Naive thymus-derived CD4-positive, alpha-beta T cell (primary cell): ENCODE data around the gene CCDC85A. TPM values are rescaled to one million over a fixed set of nuclear protein-coding genes. Genes with fewer than 3 reads are reported as not detected.

Source experiments
- ATAC-seq: fragments of 150-1000 bp; cut with Tn5 transposase; 2 replicates; pipeline ENCODE4 v1.10.0; 2021; ENCODE audit warnings: mild to moderate bottlenecking, moderate library complexity
- CTCF ChIA-PET: fragments of 350-600 bp; sonication (Branson Sonifier 250); formaldehyde crosslinking; loops from one replicate; lab custom pipeline; 2021; ENCODE audit warnings: antibody characterized with exemption; lab: Charles Lee
- POLR2A ChIA-PET: fragments of 350-600 bp; sonication (Branson Sonifier 250); formaldehyde crosslinking; loops from one replicate; lab custom pipeline; 2021; ENCODE audit warnings: antibody characterized with exemption, inconsistent platforms; lab: Charles Lee
- DNase-seq, 9 donors: peaks; one replicate each; pipeline versions ENCODE4 v3.0.0 to v3.0.0-alpha.2; 2020 to 2022; ENCODE audit warnings: mixed read lengths in 1 of 9
- H3K27ac ChIP-seq: one replicate; pipeline ENCODE4 v1.7.0; 2013; ENCODE audit warnings: mild to moderate bottlenecking, low read depth, low read length, moderate library complexity
- H3K27me3 ChIP-seq, 2 donors: one replicate each; pipeline ENCODE4 v1.7.0; 2013; ENCODE audit warnings: low read length in 2 of 2, mild to moderate bottlenecking in 2 of 2, moderate library complexity in 2 of 2; ENCODE audit not compliant: control insufficient read depth in 2 of 2, insufficient read depth in 2 of 2
- H3K36me3 ChIP-seq, 3 experiments: 1 replicate in 2 of 3; 2 replicates in 1 of 3; pipeline ENCODE4 v1.7.0; 2013; ENCODE audit warnings: low read length in 3 of 3, mild to moderate bottlenecking in 3 of 3, moderate library complexity in 1 of 3; ENCODE audit not compliant: insufficient read depth in 3 of 3, control insufficient read depth in 2 of 3
- H3K4me1 ChIP-seq, 2 donors: one replicate each; pipeline ENCODE4 v1.7.0; 2013; ENCODE audit warnings: low read length in 2 of 2, mild to moderate bottlenecking in 2 of 2, moderate library complexity in 1 of 2; ENCODE audit not compliant: control insufficient read depth in 2 of 2, insufficient read depth in 2 of 2
- H3K4me3 ChIP-seq: 2 replicates; pipeline ENCODE4 v1.7.0; 2013; ENCODE audit warnings: mild to moderate bottlenecking, low read length
- H3K9me3 ChIP-seq, 3 experiments: 1 replicate in 2 of 3; 2 replicates in 1 of 3; pipeline ENCODE4 v1.7.0; 2013; ENCODE audit warnings: low read length in 3 of 3; ENCODE audit not compliant: control insufficient read depth in 2 of 3
- H3K27ac Mint-ChIP-seq, 9 donors: one replicate each; pipeline ENCODE4 v1.8.0; 2020 to 2022; ENCODE audit warnings: mixed read lengths in 9 of 9, mild to moderate bottlenecking in 8 of 9, moderate library complexity in 5 of 9, inconsistent platforms in 2 of 9
- H3K27me3 Mint-ChIP-seq, 5 donors: one replicate each; pipeline ENCODE4 v1.8.0; 2021 to 2022; ENCODE audit warnings: mixed read lengths in 5 of 5, mild to moderate bottlenecking in 1 of 5
- H3K36me3 Mint-ChIP-seq, 5 donors: one replicate each; pipeline ENCODE4 v1.8.0; 2020 to 2022; ENCODE audit warnings: mixed read lengths in 5 of 5, mild to moderate bottlenecking in 3 of 5, inconsistent platforms in 1 of 5
- H3K4me1 Mint-ChIP-seq, 7 donors: one replicate each; pipeline ENCODE4 v1.8.0; 2020 to 2022; ENCODE audit warnings: mixed read lengths in 7 of 7, mild to moderate bottlenecking in 3 of 7, inconsistent platforms in 1 of 7
- H3K4me3 Mint-ChIP-seq, 10 donors: one replicate each; pipeline ENCODE4 v1.8.0; 2020 to 2022; ENCODE audit warnings: mild to moderate bottlenecking in 10 of 10, mixed read lengths in 10 of 10, moderate library complexity in 6 of 10, inconsistent platforms in 2 of 10
- H3K9me3 Mint-ChIP-seq, 11 donors: one replicate each; pipeline ENCODE4 v1.8.0; 2020 to 2022; ENCODE audit warnings: mixed read lengths in 11 of 11, mild to moderate bottlenecking in 4 of 11, inconsistent platforms in 1 of 11, moderate library complexity in 1 of 11
- intact Hi-C, 2 donors: fragments of 100-400 bp; cut with micrococcal nuclease; formaldehyde crosslinking; loops; one replicate each; pipeline ENCODE4 v1.15.1; 2023
- polyA plus RNA-seq, 2 donors: library from polyadenylated mRNA; unstranded; fragments of 300-500 nt; fragmentation: Illumina TruSeq; gene quantifications; one replicate each; pipeline ENCODE4 v1.2.3, GENCODE V29; 2021
- total RNA-seq, 6 experiments: library from RNA in 5 of 6; stranded (reverse) in 5 of 6; gene quantifications; 1 replicate in 5 of 6; 2 replicates in 1 of 6; pipeline ENCODE4 v1.2.3 and lab custom pipeline; 2021 to 2026

CCDC85A gene
- total and polyA plus RNA-seq, 7 experiments from 2014 or later, result not detected

DNA sequence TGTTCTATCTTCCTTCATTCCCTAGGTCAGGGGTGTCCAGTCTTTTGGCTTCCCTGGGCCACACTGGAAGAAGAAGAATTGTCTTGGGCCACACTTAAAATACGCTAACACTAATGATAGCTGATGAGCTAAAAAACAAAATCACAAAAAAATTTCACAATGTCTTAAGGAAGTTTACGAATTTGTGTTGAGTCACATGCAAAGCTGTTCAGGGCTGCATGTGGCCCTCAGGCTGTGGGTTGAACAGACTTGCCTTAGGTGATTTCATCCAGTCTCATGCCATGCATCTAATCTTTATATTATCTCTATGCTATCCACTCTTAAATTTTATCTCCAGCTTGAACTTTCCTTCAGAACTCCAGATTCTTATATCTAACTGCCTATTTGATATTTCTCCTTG lies 80.1 kb downstream of the CCDC85A start:
- Mint-ChIP-seq H3K4me1 (no peaks in the 10 kb centered on the region), H3K27me3 (no peaks in the 10 kb centered on the region), H3K4me3 (no peak overlapping the region), H3K9me3 (peaks cover 0 to 9% (median 0%) of the 10 kb centered on the region in 11 donors), H3K36me3 (no peaks in the 10 kb centered on the region), H3K27ac (no peak overlapping the region)
- H3K27ac ChIP-seq, result no peak overlapping the region
- CTCF ChIA-PET, result no interaction called here
- H3K27me3 ChIP-seq, result no peaks in the 10 kb centered on the region
- no peak overlapping the region for H3K4me3 ChIP-seq
- no peaks in the 10 kb centered on the region for H3K9me3 ChIP-seq
- intact Hi-C loops, result no loop called here
- DNase-seq (no peak), ATAC-seq (no peak)
- no peaks in the 10 kb centered on the region for H3K36me3 ChIP-seq
- POLR2A ChIA-PET, result no interaction called here
- H3K4me1 ChIP-seq, result no peaks in the 10 kb centered on the region

DNA sequence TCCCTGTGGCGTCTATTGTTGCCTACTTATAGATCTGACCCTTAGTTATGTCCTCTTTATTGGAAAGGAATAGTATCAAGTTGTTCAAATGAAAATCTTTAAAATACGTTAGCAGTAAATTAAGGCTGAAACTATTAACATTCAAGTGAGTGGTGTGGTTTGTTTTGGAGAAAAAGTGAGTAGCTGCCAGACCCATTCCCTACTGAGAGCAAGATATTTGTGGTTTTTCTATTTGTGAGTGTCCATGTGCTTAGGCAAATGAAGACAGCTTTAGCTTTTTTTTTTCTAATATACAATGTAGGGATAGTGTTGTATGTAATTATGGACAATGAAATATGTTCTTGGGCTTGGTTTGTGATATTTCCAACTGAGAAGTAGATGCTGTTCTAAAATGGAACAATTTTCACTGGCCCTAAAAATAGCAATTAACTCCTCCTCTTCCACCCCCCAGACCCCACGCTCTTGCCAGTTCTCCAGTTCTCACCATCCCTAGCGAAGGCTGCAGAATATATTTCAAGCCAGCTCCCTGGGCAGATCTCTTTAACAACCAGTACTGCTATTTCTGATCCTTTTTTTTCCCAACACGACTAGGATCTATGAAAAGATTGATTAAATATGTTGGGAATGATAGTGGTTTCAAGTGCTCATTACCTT lies 83.1 kb downstream of the CCDC85A start:
- no peaks in the 10 kb centered on the region for H3K27me3 Mint-ChIP-seq
- Histone ChIP-seq H3K27ac (no peak overlapping the region), H3K4me1 (no peaks in the 10 kb centered on the region), H3K9me3 (no peaks in the 10 kb centered on the region), H3K27me3 (no peaks in the 10 kb centered on the region), H3K4me3 (no peak overlapping the region), H3K36me3 (no peaks in the 10 kb centered on the region)
- ATAC-seq, result no peak
- no peaks in the 10 kb centered on the region for H3K4me1 Mint-ChIP-seq
- no peak overlapping the region for H3K27ac Mint-ChIP-seq
- ChIA-PET CTCF (no interaction called here), POLR2A (no interaction called here)
- no peaks in the 10 kb centered on the region for H3K36me3 Mint-ChIP-seq
- no peak overlapping the region for H3K4me3 Mint-ChIP-seq
- DNase-seq, result no peak
- intact Hi-C loops, result no loop called here
- peaks cover 0 to 9% (median 0%) of the 10 kb centered on the region in 11 donors for H3K9me3 Mint-ChIP-seq

DNA sequence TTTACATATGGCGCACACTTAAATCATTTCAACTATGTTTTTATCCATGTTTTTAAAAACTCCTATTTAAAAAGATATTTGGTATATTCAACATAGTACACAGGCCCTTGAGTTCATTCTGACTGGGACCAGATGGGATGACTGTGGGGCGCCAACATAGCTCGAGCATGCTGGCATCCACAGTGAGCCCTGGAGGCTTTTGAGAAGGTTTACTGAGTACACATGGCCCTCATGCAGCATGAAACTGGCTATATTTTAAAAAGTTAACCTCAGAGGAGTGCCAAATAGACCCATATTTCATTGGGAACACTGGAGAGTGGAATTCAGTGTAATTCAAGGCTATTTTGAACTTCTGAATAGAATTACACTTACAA lies 83.6 kb downstream of the CCDC85A start:
- no peak for ATAC-seq
- Mint-ChIP-seq H3K27me3 (no peaks in the 10 kb centered on the region), H3K36me3 (no peaks in the 10 kb centered on the region), H3K27ac (no peak overlapping the region), H3K9me3 (peaks cover 0 to 12% (median 0%) of the 10 kb centered on the region in 11 donors), H3K4me1 (no peaks in the 10 kb centered on the region), H3K4me3 (no peak overlapping the region)
- Histone ChIP-seq H3K27ac (no peak overlapping the region), H3K9me3 (no peaks in the 10 kb centered on the region), H3K4me3 (no peak overlapping the region), H3K27me3 (no peaks in the 10 kb centered on the region), H3K4me1 (no peaks in the 10 kb centered on the region), H3K36me3 (no peaks in the 10 kb centered on the region)
- DNase-seq, result no peak
- POLR2A ChIA-PET, result no interaction called here
- CTCF ChIA-PET, result no interaction called here
- intact Hi-C loops, result no loop called here

DNA sequence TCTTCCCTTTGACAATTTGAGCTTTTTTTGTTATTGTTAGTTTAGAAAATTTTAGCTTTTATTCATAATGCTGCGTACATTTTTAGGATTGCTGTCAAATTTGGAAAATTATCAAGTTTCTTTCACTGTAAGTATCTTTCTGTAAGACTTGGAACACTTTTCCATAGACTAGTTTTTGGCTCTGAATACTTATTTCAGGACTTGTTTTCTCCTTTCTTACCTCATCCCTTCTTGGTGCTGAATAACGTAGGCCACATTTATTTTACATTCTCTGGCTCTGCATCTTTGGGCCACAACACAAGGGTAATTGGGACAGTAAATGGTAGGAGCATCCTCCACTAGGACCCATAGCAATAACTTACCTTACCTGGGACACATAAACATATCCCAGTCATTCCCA lies 85.1 kb downstream of the CCDC85A start:
- no peak overlapping the region for H3K27ac ChIP-seq
- DNase-seq, result no peak
- no peaks in the 10 kb centered on the region for H3K4me1 ChIP-seq
- H3K36me3 ChIP-seq, result no peaks in the 10 kb centered on the region
- H3K27me3 ChIP-seq, result no peaks in the 10 kb centered on the region
- intact Hi-C loops, result no loop called here
- no peak overlapping the region for H3K4me3 ChIP-seq
- Mint-ChIP-seq H3K9me3 (peaks cover 0 to 12% (median 0%) of the 10 kb centered on the region in 11 donors), H3K36me3 (no peaks in the 10 kb centered on the region), H3K4me3 (no peak overlapping the region), H3K27me3 (no peaks in the 10 kb centered on the region), H3K27ac (no peak overlapping the region), H3K4me1 (no peaks in the 10 kb centered on the region)
- POLR2A ChIA-PET, result no interaction called here
- CTCF ChIA-PET, result no interaction called here
- no peak for ATAC-seq
- H3K9me3 ChIP-seq, result no peaks in the 10 kb centered on the region

DNA sequence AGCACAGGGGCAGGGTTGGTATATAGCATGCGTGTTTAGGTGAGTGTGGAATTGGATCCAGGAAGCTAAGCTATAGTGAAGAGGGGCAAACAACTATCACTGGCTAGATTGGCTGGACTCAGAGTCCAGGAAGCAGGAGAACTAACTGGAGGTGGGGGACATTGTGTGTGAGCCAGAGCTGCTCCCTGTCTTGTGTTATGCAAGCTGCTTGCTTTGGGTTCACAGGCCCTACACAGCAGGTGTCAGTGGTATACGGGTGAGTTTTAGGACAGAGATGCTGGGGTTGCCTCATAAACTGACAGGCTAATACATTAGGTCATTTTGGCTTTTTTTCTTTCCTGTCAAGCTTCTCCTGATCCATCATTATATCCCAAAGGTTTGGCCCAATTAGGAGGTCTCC lies 87.5 kb downstream of the CCDC85A start:
- ChIA-PET CTCF (no interaction called here), POLR2A (no interaction called here)
- Histone ChIP-seq H3K4me3 (no peak overlapping the region), H3K4me1 (no peaks in the 10 kb centered on the region), H3K27me3 (no peaks in the 10 kb centered on the region), H3K36me3 (no peaks in the 10 kb centered on the region), H3K27ac (no peak overlapping the region), H3K9me3 (no peaks in the 10 kb centered on the region)
- intact Hi-C loops, result no loop called here
- Mint-ChIP-seq H3K4me3 (no peak overlapping the region), H3K4me1 (no peaks in the 10 kb centered on the region), H3K27me3 (no peaks in the 10 kb centered on the region), H3K9me3 (peaks cover 0 to 7% (median 0%) of the 10 kb centered on the region in 11 donors), H3K36me3 (no peaks in the 10 kb centered on the region), H3K27ac (no peak overlapping the region)
- no peak for ATAC-seq
- DNase-seq, result no peak

DNA sequence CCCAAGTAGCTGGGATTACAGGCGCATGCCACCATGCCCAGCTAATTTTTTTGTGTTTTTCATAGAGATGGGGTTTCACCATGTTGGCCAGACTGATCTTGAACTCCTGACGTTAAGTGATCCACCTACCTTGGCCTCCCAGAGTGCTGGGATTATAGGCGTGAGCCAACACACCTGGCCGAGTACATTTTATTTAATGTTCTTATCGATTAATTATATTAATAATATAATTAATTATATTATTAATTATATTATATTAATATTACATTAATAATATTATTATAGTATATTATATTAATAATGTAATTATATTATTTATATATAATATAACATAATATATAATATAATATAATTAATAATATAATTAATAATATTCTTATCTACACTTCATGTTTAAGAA lies 101.4 kb downstream of the CCDC85A start:
- Histone ChIP-seq H3K4me1 (no peaks in the 10 kb centered on the region), H3K27ac (no peak overlapping the region), H3K27me3 (no peaks in the 10 kb centered on the region), H3K9me3 (no peaks in the 10 kb centered on the region), H3K4me3 (no peak overlapping the region), H3K36me3 (no peaks in the 10 kb centered on the region)
- CTCF ChIA-PET, result interaction anchor here (0.7 kb wide), 1 partner anchor 664 kb away, joined by 3 read pairs; no protein-coding TSS in a partner anchor
- Mint-ChIP-seq H3K36me3 (peaks cover 0 to 6% (median 0%) of the 10 kb centered on the region in 5 donors), H3K27ac (no peak overlapping the region), H3K4me1 (no peaks in the 10 kb centered on the region), H3K27me3 (no peaks in the 10 kb centered on the region), H3K4me3 (no peak overlapping the region), H3K9me3 (peaks cover 0 to 23% (median 11%) of the 10 kb centered on the region in 11 donors)
- POLR2A ChIA-PET, result no interaction called here
- DNase-seq (no peak), ATAC-seq (no peak)
- intact Hi-C loops, result no loop called here

DNA sequence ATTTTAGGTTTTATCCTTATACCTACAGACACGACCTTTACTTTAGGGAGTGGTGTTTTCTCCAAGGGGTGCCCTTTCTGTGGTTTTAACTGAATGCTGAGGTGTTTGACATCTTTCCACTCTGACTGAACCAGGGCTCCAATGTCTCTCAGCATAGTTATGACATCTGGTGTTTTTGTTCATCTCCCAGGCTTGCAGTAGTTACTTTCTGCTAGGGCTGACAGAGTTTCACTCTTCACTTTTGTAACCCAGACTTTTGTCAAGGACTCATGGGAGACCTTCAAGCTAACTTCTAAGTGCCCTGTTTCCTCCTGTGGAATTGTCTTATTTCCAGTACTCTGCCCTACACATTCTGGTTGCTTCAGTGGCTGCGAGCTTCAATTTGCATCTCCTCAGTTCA lies 103.1 kb downstream of the CCDC85A start:
- Histone ChIP-seq H3K4me1 (no peaks in the 10 kb centered on the region), H3K27me3 (no peaks in the 10 kb centered on the region), H3K4me3 (no peak overlapping the region), H3K36me3 (no peaks in the 10 kb centered on the region), H3K27ac (no peak overlapping the region), H3K9me3 (no peaks in the 10 kb centered on the region)
- Mint-ChIP-seq H3K36me3 (peaks cover 0 to 6% (median 0%) of the 10 kb centered on the region in 5 donors), H3K4me3 (no peak overlapping the region), H3K27me3 (no peaks in the 10 kb centered on the region), H3K9me3 (peaks cover 0 to 23% (median 13%) of the 10 kb centered on the region in 11 donors), H3K27ac (no peak overlapping the region), H3K4me1 (no peaks in the 10 kb centered on the region)
- intact Hi-C loops, result no loop called here
- DNase-seq, result no peak
- ChIA-PET POLR2A (no interaction called here), CTCF (no interaction called here)
- ATAC-seq, result no peak
